Ovary (tissue), 9 donors: ENCODE results near the gene RUNX1. TPM values are rescaled to one million over a fixed set of nuclear protein-coding genes. Genes with fewer than 3 reads are reported as not detected.

Source experiments
- DNase-seq, 5 donors: peaks; one replicate each; pipeline ENCODE4 v3.0.0-alpha.2; 2019 to 2020
- H3K27ac ChIP-seq, 2 donors: fragments of 200-600 bp; one replicate each; pipeline versions ENCODE4 v1.5.1 to v1.8.0; 2019 to 2022
- H3K27me3 ChIP-seq: fragments of 200-600 bp; one replicate; pipeline ENCODE4 v1.8.0; 2022
- H3K36me3 ChIP-seq: fragments of 200-600 bp; sonication (generic); one replicate; pipeline ENCODE4 v1.5.1; 2019
- H3K4me1 ChIP-seq: one replicate; pipeline ENCODE4 v1.8.1; 2013; ENCODE audit warnings: mild to moderate bottlenecking, moderate library complexity; ENCODE audit not compliant: insufficient read depth
- H3K4me3 ChIP-seq: fragments of 200-600 bp; sonication (generic); one replicate; pipeline ENCODE4 v1.5.1; 2017
- H3K9me3 ChIP-seq, 2 donors: fragments of 200-600 bp in 1 of 2; sonication (generic) in 1 of 2; one replicate each; pipeline versions ENCODE4 v1.5.1 to v1.8.1; 2013 to 2019; ENCODE audit warnings: mild to moderate bottlenecking in 1 of 2, moderate library complexity in 1 of 2
- CTCF ChIP-seq, 3 donors: fragments of 450-650 bp in 2 of 3; fragments of 200-600 bp in 1 of 3; IDR thresholded peaks; one replicate each; pipeline versions ENCODE4 v1.5.1 to v1.8.0; 2016 to 2022; ENCODE audit warnings: antibody characterized with exemption in 3 of 3, mild to moderate bottlenecking in 1 of 3
- EP300 ChIP-seq: sonication (generic); formaldehyde crosslinking; IDR thresholded peaks from one replicate; pipeline ENCODE4 v1.6.1; 2017; ENCODE audit warnings: antibody characterized with exemption
- POLR2A ChIP-seq: fragments of 450-650 bp; IDR thresholded peaks from one replicate; pipeline ENCODE4 v1.6.1; 2017; ENCODE audit warnings: antibody characterized with exemption, mild to moderate bottlenecking, moderate library complexity
- WGBS, 3 donors: extraction: QIAGEN DNeasy Blood & Tissue Kit in 1 of 3; methylation state at CpG; one replicate each; pipeline versions ENCODE4 v1.1.5 to v1.1.7; 2013 to 2017; 5-methylcytosine and 5-hydroxymethylcytosine counted together
- intact Hi-C, 4 donors: fragments of 100-400 bp; cut with DNase I; formaldehyde crosslinking; loops; one replicate each; pipeline versions ENCODE4 v1.11.0 to v1.15.1; 2022 to 2023
- polyA plus RNA-seq, 2 donors: library from polyadenylated mRNA; stranded (reverse); fragments of 200-250 nt in 1 of 2; fragments of 350-450 nt in 1 of 2; fragmentation: Illumina TruSeq in 1 of 2; extraction: RNeasy Lipid Tissue Mini Kit (QIAGEN cat#74804) in 1 of 2; gene quantifications; one replicate each; pipeline ENCODE4 v1.2.3, GENCODE V29; 2013 to 2014
- total RNA-seq, 7 donors: library from RNA; depleted of rRNA in 2 of 7; stranded (reverse); fragments of >200 nt in 2 of 7; fragmentation: NEBNext Ultra II Directional in 3 of 7; extraction: Animal tissue kit (Norgen Biotek cat#: 25700) in 3 of 7; gene quantifications; one replicate each; pipeline versions ENCODE4 v1.1.0 to v1.2.4, GENCODE V29; 2016 to 2023
- donor health status: DM: no; HTN: no; CAD: no; lungs with moderate emphysema.
- donor health status: DM: no; HTN: no; CAD: no.
- donor health status: Bipolar disorder and iron deficiency.
- donor health status: DM: yes; HTN: yes; CAD: no.
- donor health status: DM: no; HTN: no; CAD: no.
- donor health status: DM: yes; HTN: yes; CAD: no.

RUNX1 gene
- total and polyA plus RNA-seq, 9 donors = 6.0 to 27.4 (median 17.8) TPM

- no peak overlapping the region for H3K27ac ChIP-seq
- no peak for TF ChIP-seq EP300
- TF ChIP-seq CTCF (IDR thresholded peaks at IDR 0.05) = no peak
- TF ChIP-seq POLR2A = no peak
- H3K9me3 ChIP-seq = no peaks in the 10 kb centered on the region
- no peaks in the 10 kb centered on the region for H3K36me3 ChIP-seq
- no peaks in the 10 kb centered on the region for H3K27me3 ChIP-seq
- H3K4me3 ChIP-seq = no peak overlapping the region
- WGBS, 3 donors = 74 to 84% (median 80%) methylated on average over 8 of the region's 8 CpGs
- H3K4me1 ChIP-seq = no peaks in the 10 kb centered on the region
- intact Hi-C loops = no loop called here
- no peak for DNase-seq
Observed at GRCh38 chr21:34864370-34865149, 184.5 kb downstream of the RUNX1 start.

GRCh38 chr21:34862951-34863350 is 186.2 kb downstream of the RUNX1 start:
- Histone ChIP-seq H3K27ac (no peak overlapping the region), H3K36me3 (no peaks in the 10 kb centered on the region), H3K4me3 (no peak overlapping the region), H3K9me3 (no peaks in the 10 kb centered on the region), H3K4me1 (no peaks in the 10 kb centered on the region), H3K27me3 (no peaks in the 10 kb centered on the region)
- TF ChIP-seq POLR2A = no peak
- no peak for TF ChIP-seq CTCF (IDR thresholded peaks at IDR 0.05)
- no peak for TF ChIP-seq EP300
- intact Hi-C loops = no loop called here
- no peak for DNase-seq
- WGBS, 3 donors = 92 to 96% (median 95%) methylated on average over 3 of the region's 3 CpGs

- TF ChIP-seq CTCF (IDR thresholded peaks at IDR 0.05) (no peak), EP300 (no peak), POLR2A (no peak)
- Histone ChIP-seq H3K27me3 (no peaks in the 10 kb centered on the region), H3K36me3 (no peaks in the 10 kb centered on the region), H3K4me3 (no peak overlapping the region), H3K27ac (no peak overlapping the region), H3K9me3 (no peaks in the 10 kb centered on the region), H3K4me1 (no peaks in the 10 kb centered on the region)
- WGBS, 3 donors = 92 to 94% (median 93%) methylated on average over 4 of the region's 4 CpGs
- no peak for DNase-seq
- intact Hi-C loops = no loop called here
Observed at GRCh38 chr21:34861258-34861657, 187.8 kb downstream of the RUNX1 start.

- no peaks in the 10 kb centered on the region for H3K36me3 ChIP-seq
- 65 to 74% (median 69%) methylated on average over 5 of the region's 5 CpGs for WGBS, 3 donors
- no peaks in the 10 kb centered on the region for H3K9me3 ChIP-seq
- H3K27me3 ChIP-seq = no peaks in the 10 kb centered on the region
- no peak overlapping the region for H3K4me3 ChIP-seq
- no peak for DNase-seq
- H3K27ac ChIP-seq = no peak overlapping the region
- no peak for TF ChIP-seq CTCF (IDR thresholded peaks at IDR 0.05)
- no peak for TF ChIP-seq POLR2A
- TF ChIP-seq EP300 = no peak
- no peaks in the 10 kb centered on the region for H3K4me1 ChIP-seq
- intact Hi-C loops = no loop called here
Observed at GRCh38 chr21:34859976-34860653, 189.0 kb downstream of the RUNX1 start.
